Parathyroid adenoma (tissue), 2 donors: ENCODE measurements around the gene CASP3.

Experiments used
- H2AFZ ChIP-seq: fragments of 300-600 bp; sonication (generic); one replicate; pipeline ENCODE4 v1.7.0; 2017; ENCODE audit warnings: antibody characterized with exemption, mild to moderate bottlenecking
- H3K27ac ChIP-seq: fragments of 300-600 bp; sonication (generic); one replicate; pipeline ENCODE4 v1.7.0; 2017
- H3K27me3 ChIP-seq: fragments of 300-600 bp; sonication (generic); one replicate; pipeline ENCODE4 v1.7.0; 2017; ENCODE audit warnings: low read length; ENCODE audit not compliant: control insufficient read depth, insufficient read depth
- H3K36me3 ChIP-seq: fragments of 300-600 bp; sonication (generic); one replicate; pipeline ENCODE4 v1.7.0; 2017; ENCODE audit warnings: low read length; ENCODE audit not compliant: control insufficient read depth, insufficient read depth
- H3K4me1 ChIP-seq: fragments of 300-600 bp; sonication (generic); one replicate; pipeline ENCODE4 v1.7.0; 2017; ENCODE audit warnings: control low read depth
- H3K4me2 ChIP-seq: fragments of 300-600 bp; sonication (generic); one replicate; pipeline ENCODE4 v1.7.0; 2017; ENCODE audit warnings: low read length
- H3K4me3 ChIP-seq: fragments of 300-600 bp; sonication (generic); one replicate; pipeline ENCODE4 v1.7.0; 2017; ENCODE audit warnings: low read depth, low read length
- H3K79me2 ChIP-seq: fragments of 300-600 bp; sonication (generic); one replicate; pipeline ENCODE4 v1.7.0; 2017; ENCODE audit warnings: control low read depth
- H3K9ac ChIP-seq: fragments of 300-600 bp; sonication (generic); one replicate; pipeline ENCODE4 v1.7.0; 2017; ENCODE audit warnings: mild to moderate bottlenecking
- H3K9me3 ChIP-seq: fragments of 300-600 bp; sonication (generic); one replicate; pipeline ENCODE4 v1.7.0; 2017; ENCODE audit warnings: low read length; ENCODE audit not compliant: control insufficient read depth
- TF ChIP-seq, protein P1 (sequence below): fragments of 300-600 bp; sonication (generic); IDR thresholded peaks from one replicate; pipeline ENCODE4 v1.7.0; 2017; ENCODE audit warnings: antibody characterized with exemption, mild to moderate bottlenecking
- donor health status: primary hyperparathyroidism.

The CASP3 gene

GRCh38 chr4:184649971-184650855 is 966 bp upstream of the CASP3 start:
- H3K27me3 ChIP-seq, result no peaks in the 10 kb centered on the region
- H3K4me2 ChIP-seq, result peak overlapping the region; percentile 82
- H3K36me3 ChIP-seq, result no peaks in the 10 kb centered on the region
- peak overlapping the region; percentile 77 for H3K27ac ChIP-seq
- peak overlapping the region; percentile 28 for H3K9ac ChIP-seq
- TF ChIP-seq, protein P1, sequence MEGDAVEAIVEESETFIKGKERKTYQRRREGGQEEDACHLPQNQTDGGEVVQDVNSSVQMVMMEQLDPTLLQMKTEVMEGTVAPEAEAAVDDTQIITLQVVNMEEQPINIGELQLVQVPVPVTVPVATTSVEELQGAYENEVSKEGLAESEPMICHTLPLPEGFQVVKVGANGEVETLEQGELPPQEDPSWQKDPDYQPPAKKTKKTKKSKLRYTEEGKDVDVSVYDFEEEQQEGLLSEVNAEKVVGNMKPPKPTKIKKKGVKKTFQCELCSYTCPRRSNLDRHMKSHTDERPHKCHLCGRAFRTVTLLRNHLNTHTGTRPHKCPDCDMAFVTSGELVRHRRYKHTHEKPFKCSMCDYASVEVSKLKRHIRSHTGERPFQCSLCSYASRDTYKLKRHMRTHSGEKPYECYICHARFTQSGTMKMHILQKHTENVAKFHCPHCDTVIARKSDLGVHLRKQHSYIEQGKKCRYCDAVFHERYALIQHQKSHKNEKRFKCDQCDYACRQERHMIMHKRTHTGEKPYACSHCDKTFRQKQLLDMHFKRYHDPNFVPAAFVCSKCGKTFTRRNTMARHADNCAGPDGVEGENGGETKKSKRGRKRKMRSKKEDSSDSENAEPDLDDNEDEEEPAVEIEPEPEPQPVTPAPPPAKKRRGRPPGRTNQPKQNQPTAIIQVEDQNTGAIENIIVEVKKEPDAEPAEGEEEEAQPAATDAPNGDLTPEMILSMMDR, result no peak
- H3K4me1 ChIP-seq, result peaks cover 4% of the 10 kb centered on the region
- peak overlapping the region; percentile 83 for H2AFZ ChIP-seq
- H3K79me2 ChIP-seq, result no peaks in the 10 kb centered on the region
- H3K4me3 ChIP-seq, result peak overlapping the region; percentile 86
- no peaks in the 10 kb centered on the region for H3K9me3 ChIP-seq

GRCh38 chr4:184648313-184649025 is 778 bp downstream of the CASP3 start:
- Histone ChIP-seq H3K4me1 (peaks cover 4% of the 10 kb centered on the region), H3K36me3 (no peaks in the 10 kb centered on the region), H3K27ac (peak overlapping the region; percentile 93), H3K27me3 (no peaks in the 10 kb centered on the region), H3K79me2 (no peaks in the 10 kb centered on the region), H2AFZ (peak overlapping the region; percentile 85), H3K9me3 (no peaks in the 10 kb centered on the region), H3K4me3 (peak overlapping the region; percentile 67), H3K4me2 (peak overlapping the region; percentile 84), H3K9ac (peak overlapping the region; percentile 61)
- TF ChIP-seq, protein P1, result no peak

- Histone ChIP-seq H3K27me3 (no peaks in the 10 kb centered on the region), H2AFZ (peak overlapping the region; percentile 85), H3K9me3 (no peaks in the 10 kb centered on the region), H3K4me3 (peak overlapping the region; percentile 67), H3K79me2 (no peaks in the 10 kb centered on the region), H3K4me2 (peak overlapping the region; percentile 84), H3K4me1 (peaks cover 4% of the 10 kb centered on the region), H3K27ac (peak overlapping the region; percentile 93), H3K9ac (no peak overlapping the region), H3K36me3 (no peaks in the 10 kb centered on the region)
- TF ChIP-seq, protein P1, result no peak
Measured at GRCh38 chr4:184648054-184648312, 1.3 kb downstream of the CASP3 start.

- peak overlapping the region; percentile 84 for H3K4me2 ChIP-seq
- peak overlapping the region; percentile 93 for H3K27ac ChIP-seq
- no peak overlapping the region for H3K9ac ChIP-seq
- no peaks in the 10 kb centered on the region for H3K9me3 ChIP-seq
- TF ChIP-seq, protein P1, result no peak
- H2AFZ ChIP-seq, result no peak overlapping the region
- H3K79me2 ChIP-seq, result no peaks in the 10 kb centered on the region
- peaks cover 4% of the 10 kb centered on the region for H3K4me1 ChIP-seq
- no peaks in the 10 kb centered on the region for H3K36me3 ChIP-seq
- H3K4me3 ChIP-seq, result peak overlapping the region; percentile 67
- H3K27me3 ChIP-seq, result no peaks in the 10 kb centered on the region
Measured at GRCh38 chr4:184647266-184648053, 1.8 kb downstream of the CASP3 start.
